CD4-positive, alpha-beta T cell (primary cell): ENCODE measurements around the gene SLC25A3. TPM values are rescaled to one million over a fixed set of nuclear protein-coding genes. Genes with fewer than 3 reads are reported as not detected.

Experiments used
- ATAC-seq: fragments of 200-7000 bp; cut with Tn5 transposase; one replicate; pipeline ENCODE4 v1.10.0; 2022; ENCODE audit warnings: mild to moderate bottlenecking; ENCODE audit not compliant: poor library complexity
- CTCF ChIA-PET: fragments of 350-600 bp; sonication (Branson Sonifier 250); formaldehyde crosslinking; loops from one replicate; lab custom pipeline; 2021; ENCODE audit warnings: antibody characterized with exemption, inconsistent platforms; lab: Charles Lee
- POLR2A ChIA-PET: fragments of 350-600 bp; sonication (Branson Sonifier 250); formaldehyde crosslinking; loops from one replicate; lab custom pipeline; 2021; ENCODE audit warnings: antibody characterized with exemption, inconsistent platforms; lab: Charles Lee
- DNase-seq, 14 experiments: peaks; one replicate each; pipeline ENCODE4 v3.0.0-alpha.2; 2013 to 2020; ENCODE audit warnings: mixed read lengths in 2 of 14
- H3K27ac ChIP-seq, 2 donors: one replicate each; pipeline versions ENCODE4 v1.5.1 to v1.7.0; 2013; ENCODE audit warnings: low read length in 2 of 2, low read depth in 1 of 2, mild to moderate bottlenecking in 1 of 2
- H3K27me3 ChIP-seq, 2 experiments: 1 replicate in 1 of 2; 2 replicates in 1 of 2; pipeline versions ENCODE4 v1.6.1 to v1.7.0; 2013; ENCODE audit warnings: low read length in 2 of 2, control low read depth in 1 of 2, mild to moderate bottlenecking in 1 of 2, moderate library complexity in 1 of 2; ENCODE audit not compliant: insufficient read depth in 2 of 2, control insufficient read depth in 1 of 2
- H3K36me3 ChIP-seq: one replicate; pipeline ENCODE4 v1.6.1; 2013; ENCODE audit warnings: low read length, control low read depth; ENCODE audit not compliant: insufficient read depth
- H3K4me1 ChIP-seq: one replicate; pipeline ENCODE4 v1.6.1; 2013; ENCODE audit warnings: low read length, control low read depth; ENCODE audit not compliant: insufficient read depth
- H3K4me3 ChIP-seq: one replicate; pipeline ENCODE4 v1.5.1; 2013; ENCODE audit warnings: mild to moderate bottlenecking, low read length, moderate library complexity
- H3K9me3 ChIP-seq, 2 experiments: 1 replicate in 1 of 2; 2 replicates in 1 of 2; pipeline versions ENCODE4 v1.6.1 to v1.7.0; 2013; ENCODE audit warnings: low read length in 2 of 2, mild to moderate bottlenecking in 2 of 2, control low read depth in 1 of 2, moderate library complexity in 1 of 2; ENCODE audit not compliant: control insufficient read depth in 1 of 2, insufficient read depth in 1 of 2
- H3K27ac Mint-ChIP-seq: one replicate; pipeline ENCODE4 v1.8.0; 2020; ENCODE audit warnings: mixed read lengths
- H3K27me3 Mint-ChIP-seq: one replicate; pipeline ENCODE4 v1.8.0; 2021; ENCODE audit warnings: mixed read lengths
- H3K36me3 Mint-ChIP-seq: one replicate; pipeline ENCODE4 v1.8.0; 2021; ENCODE audit warnings: low read depth, mixed read lengths
- H3K4me1 Mint-ChIP-seq: one replicate; pipeline ENCODE4 v1.8.0; 2021; ENCODE audit warnings: low read depth, mixed read lengths
- H3K4me3 Mint-ChIP-seq: one replicate; pipeline ENCODE4 v1.8.0; 2020; ENCODE audit warnings: mild to moderate bottlenecking, mixed read lengths
- H3K9me3 Mint-ChIP-seq: one replicate; pipeline ENCODE4 v1.8.0; 2020; ENCODE audit warnings: mixed read lengths
- intact Hi-C, 2 experiments: fragments of 100-400 bp; cut with DNase I in 1 of 2; cut with micrococcal nuclease in 1 of 2; formaldehyde crosslinking; loops; one replicate each; pipeline versions ENCODE4 v1.15.1 to v1.9.0; 2023 to 2025; cut with DNase I, micrococcal nuclease
- total RNA-seq, 174 experiments: library from RNA in 2 of 174; stranded (reverse) in 2 of 174; gene quantifications; one replicate each; pipeline ENCODE4 v1.2.3 and lab custom pipeline; 2021 to 2026
- TF ChIP-seq, protein P1 (sequence below): fragments of 200-600 bp; IDR thresholded peaks from one replicate; pipeline ENCODE4 v1.8.0; 2022; ENCODE audit warnings: antibody characterized with exemption, mild to moderate bottlenecking

Gene SLC25A3
- total RNA-seq, 2 experiments from 2014 or later: 602 to 615 TPM

DNA sequence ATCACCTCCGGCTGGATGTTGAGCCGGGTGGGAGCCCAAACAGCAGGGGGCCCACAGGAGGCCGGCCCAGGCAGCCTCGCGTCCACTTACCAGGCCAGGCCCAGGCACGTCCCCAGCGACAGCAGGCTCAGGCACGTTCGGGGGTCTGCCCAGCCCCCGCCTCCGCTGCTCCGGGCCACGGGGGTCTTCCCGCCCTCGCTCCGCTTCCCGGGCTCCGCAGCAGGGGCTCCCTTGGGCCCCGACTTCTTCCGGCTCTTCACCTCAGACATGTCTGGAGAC is 50.9 kb downstream of the SLC25A3 start:
- Mint-ChIP-seq H3K36me3 (peaks cover 25% of the 10 kb centered on the region), H3K27ac (peak overlapping the region; percentile 91)
- peaks cover 22% of the 10 kb centered on the region for H3K4me1 ChIP-seq

GRCh38 chr12:98644712-98645571 is 51.5 kb downstream of the SLC25A3 start, which contains the start of the genes APAF1 and IKBIP:
APAF1 (plus strand) TSS chr12:98645290; CDS start chr12:98648360, 3,070 bp downstream.
IKBIP (minus strand) TSS chr12:98644788; CDS start chr12:98644701, 87 bp downstream.
- ChIA-PET CTCF (interaction anchor here (0.6 to 2.3 kb wide), 4 partner anchors 9 to 93 kb away, joined by 4 to 7 read pairs (median 5); no protein-coding TSS in a partner anchor), POLR2A (interaction anchor here (1.0 to 4.8 kb wide), 6 partner anchors 9 to 142 kb away, joined by 3 to 70 read pairs (median 8); partner anchors contain the start of genes SLC25A3 and TMPO)
- intact Hi-C loops: loop anchor here (1.0 to 10.0 kb wide), 5 partner anchors 51 to 1620 kb away; partner anchors contain the start of genes DEPDC4 (in 1 of the 2), SCYL2 (in 1 of the 2), SLC25A3 (in 1 of the 2) and TMPO (in 1 of the 2)
- ATAC-seq (peak; percentile 91), DNase-seq (peak; percentile 91 to 98 (median 97))
- TF ChIP-seq, protein P1, sequence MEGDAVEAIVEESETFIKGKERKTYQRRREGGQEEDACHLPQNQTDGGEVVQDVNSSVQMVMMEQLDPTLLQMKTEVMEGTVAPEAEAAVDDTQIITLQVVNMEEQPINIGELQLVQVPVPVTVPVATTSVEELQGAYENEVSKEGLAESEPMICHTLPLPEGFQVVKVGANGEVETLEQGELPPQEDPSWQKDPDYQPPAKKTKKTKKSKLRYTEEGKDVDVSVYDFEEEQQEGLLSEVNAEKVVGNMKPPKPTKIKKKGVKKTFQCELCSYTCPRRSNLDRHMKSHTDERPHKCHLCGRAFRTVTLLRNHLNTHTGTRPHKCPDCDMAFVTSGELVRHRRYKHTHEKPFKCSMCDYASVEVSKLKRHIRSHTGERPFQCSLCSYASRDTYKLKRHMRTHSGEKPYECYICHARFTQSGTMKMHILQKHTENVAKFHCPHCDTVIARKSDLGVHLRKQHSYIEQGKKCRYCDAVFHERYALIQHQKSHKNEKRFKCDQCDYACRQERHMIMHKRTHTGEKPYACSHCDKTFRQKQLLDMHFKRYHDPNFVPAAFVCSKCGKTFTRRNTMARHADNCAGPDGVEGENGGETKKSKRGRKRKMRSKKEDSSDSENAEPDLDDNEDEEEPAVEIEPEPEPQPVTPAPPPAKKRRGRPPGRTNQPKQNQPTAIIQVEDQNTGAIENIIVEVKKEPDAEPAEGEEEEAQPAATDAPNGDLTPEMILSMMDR: no peak
- Histone ChIP-seq H3K4me1 (peaks cover 22% of the 10 kb centered on the region), H3K36me3 (peaks cover 14% of the 10 kb centered on the region), H3K27ac (peak within 1 kb of the TSS; percentile 55 to 71), H3K27me3 (no peaks in the 10 kb centered on the region), H3K4me3 (peak within 1 kb of the TSS; percentile 89), H3K9me3 (no peaks in the 10 kb centered on the region)
- Mint-ChIP-seq H3K36me3 (peaks cover 31% of the 10 kb centered on the region), H3K4me1 (peaks cover 32% of the 10 kb centered on the region), H3K4me3 (peak within 1 kb of the TSS; percentile 99), H3K27ac (peak within 1 kb of the TSS; percentile 91), H3K9me3 (no peaks in the 10 kb centered on the region), H3K27me3 (no peaks in the 10 kb centered on the region)

More for the DNA sequence above, 50.9 kb downstream of the SLC25A3 start:
- ChIA-PET POLR2A (interaction anchor here (1.0 to 4.8 kb wide), 6 partner anchors 9 to 141 kb away, joined by 3 to 70 read pairs (median 8); partner anchors contain the start of genes SLC25A3 and TMPO), CTCF (interaction anchor here (0.6 to 2.3 kb wide), 4 partner anchors 10 to 93 kb away, joined by 4 to 7 read pairs (median 5); no protein-coding TSS in a partner anchor)
- peak in 2 of 14 experiments; percentile 2 to 8 for DNase-seq
- no peaks in the 10 kb centered on the region for H3K27me3 Mint-ChIP-seq
- Histone ChIP-seq H3K27ac (peak overlapping the region; percentile 55 to 71), H3K27me3 (no peaks in the 10 kb centered on the region), H3K9me3 (no peaks in the 10 kb centered on the region), H3K4me3 (peak overlapping the region; percentile 89), H3K36me3 (peaks cover 9% of the 10 kb centered on the region)
- peaks cover 32% of the 10 kb centered on the region for H3K4me1 Mint-ChIP-seq
- TF ChIP-seq, protein P1: peak; percentile 28
- ATAC-seq: peak; percentile 5
- H3K4me3 Mint-ChIP-seq: peak overlapping the region; percentile 99
- intact Hi-C loops: loop anchor here in 1 of 2 experiments (10.0 kb wide), 1 partner anchor 1620 kb away; the partner anchor contains the start of genes DEPDC4 and SCYL2
- H3K9me3 Mint-ChIP-seq: no peaks in the 10 kb centered on the region

DNA sequence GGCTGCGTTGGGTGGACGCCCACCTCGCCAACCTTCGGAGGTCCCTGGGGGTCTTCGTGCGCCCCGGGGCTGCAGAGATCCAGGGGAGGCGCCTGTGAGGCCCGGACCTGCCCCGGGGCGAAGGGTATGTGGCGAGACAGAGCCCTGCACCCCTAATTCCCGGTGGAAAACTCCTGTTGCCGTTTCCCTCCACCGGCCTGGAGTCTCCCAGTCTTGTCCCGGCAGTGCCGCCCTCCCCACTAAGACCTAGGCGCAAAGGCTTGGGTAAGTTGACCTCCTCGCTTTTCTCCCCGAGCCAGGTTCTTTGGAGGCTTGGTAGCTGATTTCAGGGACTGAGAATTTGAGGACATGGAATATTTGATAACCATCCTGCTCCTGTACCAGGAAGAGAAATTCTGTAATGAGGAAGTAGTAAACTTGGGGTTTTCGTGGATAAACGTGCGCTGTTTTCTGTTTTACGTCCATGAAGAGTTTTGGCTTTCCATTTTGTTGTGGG is 52.1 kb downstream of the SLC25A3 start:
- POLR2A ChIA-PET: interaction anchor here (0.7 to 4.8 kb wide), 3 partner anchors 51 to 129 kb away, joined by 4 to 70 read pairs (median 8); partner anchors contain the start of gene SLC25A3
- peaks cover 32% of the 10 kb centered on the region for H3K4me1 Mint-ChIP-seq
- TF ChIP-seq, protein P1: no peak

More for the DNA sequence above, 52.1 kb downstream of the SLC25A3 start:
- peaks cover 22% of the 10 kb centered on the region for H3K4me1 ChIP-seq
- H3K36me3 Mint-ChIP-seq: peaks cover 37% of the 10 kb centered on the region
- H3K27ac ChIP-seq: peak overlapping the region in 1 of 2 donors; percentile 55
- intact Hi-C loops: loop anchor here (1.0 to 10.0 kb wide), 5 partner anchors 51 to 1619 kb away; partner anchors contain the start of genes DEPDC4 (in 1 of the 2), SCYL2 (in 1 of the 2), SLC25A3 (in 1 of the 2) and TMPO (in 1 of the 2)
- H3K4me3 ChIP-seq: peak overlapping the region; percentile 89
- H3K9me3 ChIP-seq: no peaks in the 10 kb centered on the region
- H3K27me3 ChIP-seq: no peaks in the 10 kb centered on the region
- peak overlapping the region; percentile 69 for H3K27ac Mint-ChIP-seq
- CTCF ChIA-PET: interaction anchor here (0.6 to 1.2 kb wide), 3 partner anchors 14 to 129 kb away, joined by 3 to 5 read pairs (median 4); partner anchors contain the start of gene SLC25A3
- no peaks in the 10 kb centered on the region for H3K9me3 Mint-ChIP-seq
- ATAC-seq: no peak
- DNase-seq: peak in 7 of 14 experiments; percentile 1 to 39 (median 12)
- H3K4me3 Mint-ChIP-seq: peak overlapping the region; percentile 98
- H3K36me3 ChIP-seq: peaks cover 15% of the 10 kb centered on the region
- no peaks in the 10 kb centered on the region for H3K27me3 Mint-ChIP-seq
